ENCODE measurements around the gene RABEPK.
"Not testable (repeated sequence)": the region's sequence is repeated elsewhere in the genome, so short reads cannot be mapped to it uniquely, and the experiment has no call there.

Gene RABEPK

GRCh38 chr9:125202846-125203618, 2.7 kb downstream of the RABEPK start:
- DNase-seq: no peak

GRCh38 chr9:125204477-125204876, 4.1 kb downstream of the RABEPK start:
- DNase-seq: no peak

GRCh38 chr9:125214186-125214585, 13.8 kb downstream of the RABEPK start:
- DNase-seq: no peak

- DNase-seq: no peak
These were observed 18.3 kb downstream of the RABEPK start for GRCh38 chr9:125218621-125219020.

- DNase-seq: not testable (repeated sequence)
These were observed 24.5 kb downstream of the RABEPK start for GRCh38 chr9:125224858-125225257.

- DNase-seq: no peak
These were observed 27.4 kb downstream of the RABEPK start for GRCh38 chr9:125227761-125228160.

- DNase-seq: no peak
These were observed 33.3 kb downstream of the RABEPK start for GRCh38 chr9:125233678-125234077.

- DNase-seq: not testable (repeated sequence)
These were observed 33.8 kb downstream of the RABEPK start for GRCh38 chr9:125234099-125234498.

GRCh38 chr9:125235804-125236519, 35.6 kb downstream of the RABEPK start:
- no peak for DNase-seq

GRCh38 chr9:125236520-125237159, 36.3 kb downstream of the RABEPK start:
- DNase-seq: not testable (repeated sequence)

- no peak for DNase-seq
These were observed 38.0 kb downstream of the RABEPK start for GRCh38 chr9:125238127-125238914.

GRCh38 chr9:125238915-125239446, 38.6 kb downstream of the RABEPK start:
- no peak for DNase-seq

GRCh38 chr9:125239631-125240597, 39.6 kb downstream of the RABEPK start:
- no peak for DNase-seq

- DNase-seq: no peak
These were observed 40.3 kb downstream of the RABEPK start for GRCh38 chr9:125240649-125240999.

- DNase-seq: peak; percentile 98
These were observed 40.9 kb downstream of the RABEPK start, which contains the start of gene HSPA5 for GRCh38 chr9:125241000-125241862. Gene HSPA5, minus strand, starts transcription at chr9:125241343. Its CDS starts 217 bp downstream, at chr9:125241126.

- no peak for DNase-seq
These were observed 41.8 kb downstream of the RABEPK start for GRCh38 chr9:125241863-125242739.

GRCh38 chr9:125243792-125244260, 43.5 kb downstream of the RABEPK start:
- DNase-seq: no peak

GRCh38 chr9:125246261-125246667, 45.9 kb downstream of the RABEPK start:
- no peak for DNase-seq

GRCh38 chr9:125254231-125254630, 53.9 kb downstream of the RABEPK start:
- DNase-seq: no peak
